Measurements from ENCODE around the gene TEAD4. TPM values are rescaled to one million over a fixed set of nuclear protein-coding genes. Genes with fewer than 3 reads are reported as not detected.

The TEAD4 gene
- total RNA-seq, 1 experiment from 2014 or later = 127 TPM

- no peak overlapping the region for H3K23ac ChIP-seq (ENCODE audit: insufficient read length, low read depth, low read length)
- no peak overlapping the region for H2AFZ ChIP-seq (ENCODE audit: low read length)
- WGBS (ENCODE audit: extremely low coverage, insufficient read length, low lambda C conversion rate) = no CpG with 5 or more reads among the region's 8 CpGs
- H3K14ac ChIP-seq (ENCODE audit: insufficient read depth, low read length) = no peak overlapping the region
- Mint-ChIP-seq H3K36me3 (ENCODE audit: insufficient read depth in 1 of 3, low read depth in 3 of 3) (peaks cover 7 to 67% (median 38%) of the 10 kb centered on the region in 3 experiments; a peak in 6 of 7 replicates), H3K27me3 (ENCODE audit: low read depth) (no peaks in the 10 kb centered on the region; the same call in 1 of the 2 replicates), H3K4me3 (no peak overlapping the region), H3K27ac (peak overlapping the region; percentile 62 to 71 (median 64); a peak in 5 of 7 replicates), H3K4me1 (peaks cover 12 to 21% of the 10 kb centered on the region in 2 experiments), H3K9me3 (no peaks in the 10 kb centered on the region)
- H4K8ac ChIP-seq (replicated peaks; ENCODE audit: insufficient read length, low read depth, low read length) = no peak overlapping the region
- H3K9me3 ChIP-seq (ENCODE audit: control insufficient read depth, low read depth, low read length) = no peaks in the 10 kb centered on the region
- no peaks in the 10 kb centered on the region for H3K4me1 ChIP-seq (ENCODE audit: insufficient read depth, low read length)
- H2AK5ac ChIP-seq (ENCODE audit: insufficient read length, low read length) = no peak overlapping the region
- H2BK5ac ChIP-seq (ENCODE audit: insufficient read length, low read length) = no peak overlapping the region
- no peak overlapping the region for H3K27ac ChIP-seq (ENCODE audit: insufficient read length, low read depth, low read length)
- H3K23me2 ChIP-seq (ENCODE audit: insufficient read length, low read depth, low read length, poor library complexity, severe bottlenecking) = no peaks in the 10 kb centered on the region
- H2BK20ac ChIP-seq (ENCODE audit: low read depth, low read length, poor library complexity, severe bottlenecking) = no peak overlapping the region
- no peak overlapping the region for H4K91ac ChIP-seq (ENCODE audit: insufficient read length, low read depth, low read length)
- H2BK120ac ChIP-seq (ENCODE audit: low read depth, low read length, poor library complexity, severe bottlenecking) = no peak overlapping the region
- H4K5ac ChIP-seq (ENCODE audit: insufficient read length, low read depth, low read length) = no peak overlapping the region
- H3K18ac ChIP-seq (ENCODE audit: insufficient read length, low read depth, low read length) = no peak overlapping the region
- H3K79me2 ChIP-seq (ENCODE audit: insufficient read depth, low read length) = no peaks in the 10 kb centered on the region
- TF ChIP-seq, protein P1, sequence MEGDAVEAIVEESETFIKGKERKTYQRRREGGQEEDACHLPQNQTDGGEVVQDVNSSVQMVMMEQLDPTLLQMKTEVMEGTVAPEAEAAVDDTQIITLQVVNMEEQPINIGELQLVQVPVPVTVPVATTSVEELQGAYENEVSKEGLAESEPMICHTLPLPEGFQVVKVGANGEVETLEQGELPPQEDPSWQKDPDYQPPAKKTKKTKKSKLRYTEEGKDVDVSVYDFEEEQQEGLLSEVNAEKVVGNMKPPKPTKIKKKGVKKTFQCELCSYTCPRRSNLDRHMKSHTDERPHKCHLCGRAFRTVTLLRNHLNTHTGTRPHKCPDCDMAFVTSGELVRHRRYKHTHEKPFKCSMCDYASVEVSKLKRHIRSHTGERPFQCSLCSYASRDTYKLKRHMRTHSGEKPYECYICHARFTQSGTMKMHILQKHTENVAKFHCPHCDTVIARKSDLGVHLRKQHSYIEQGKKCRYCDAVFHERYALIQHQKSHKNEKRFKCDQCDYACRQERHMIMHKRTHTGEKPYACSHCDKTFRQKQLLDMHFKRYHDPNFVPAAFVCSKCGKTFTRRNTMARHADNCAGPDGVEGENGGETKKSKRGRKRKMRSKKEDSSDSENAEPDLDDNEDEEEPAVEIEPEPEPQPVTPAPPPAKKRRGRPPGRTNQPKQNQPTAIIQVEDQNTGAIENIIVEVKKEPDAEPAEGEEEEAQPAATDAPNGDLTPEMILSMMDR (conservative IDR thresholded peaks at IDR 0.05) = no peak
- H3K9ac ChIP-seq (ENCODE audit: extremely low read depth, insufficient read length, low read length) = no peak overlapping the region
- no peak overlapping the region for H3K4ac ChIP-seq (ENCODE audit: low read depth, low read length)
- no peak for DNase-seq
- no peak overlapping the region for H2BK15ac ChIP-seq (ENCODE audit: low read depth, low read length)
- no peak overlapping the region for H3T11ph ChIP-seq (ENCODE audit: low read length)
- H3K27me3 ChIP-seq (ENCODE audit: insufficient read depth, low read length) = no peaks in the 10 kb centered on the region
- no peaks in the 10 kb centered on the region for H3K79me1 ChIP-seq (ENCODE audit: insufficient read depth, low read depth, low read length, poor library complexity, severe bottlenecking)
- no peak overlapping the region for H3K56ac ChIP-seq (ENCODE audit: insufficient read length, low read depth, low read length)
- no peaks in the 10 kb centered on the region for H4K20me1 ChIP-seq (ENCODE audit: control insufficient read depth, insufficient read depth, insufficient read length)
- H3K4me2 ChIP-seq (ENCODE audit: insufficient read depth, insufficient read length, low read length) = no peak overlapping the region
- H2BK12ac ChIP-seq (ENCODE audit: insufficient read length, low read depth, low read length) = no peak overlapping the region
Measured at GRCh38 chr12:3033539-3033867, 74.3 kb downstream of the TEAD4 start.
